ENCODE measurements around the gene C9orf40.

Gene C9orf40

DNA sequence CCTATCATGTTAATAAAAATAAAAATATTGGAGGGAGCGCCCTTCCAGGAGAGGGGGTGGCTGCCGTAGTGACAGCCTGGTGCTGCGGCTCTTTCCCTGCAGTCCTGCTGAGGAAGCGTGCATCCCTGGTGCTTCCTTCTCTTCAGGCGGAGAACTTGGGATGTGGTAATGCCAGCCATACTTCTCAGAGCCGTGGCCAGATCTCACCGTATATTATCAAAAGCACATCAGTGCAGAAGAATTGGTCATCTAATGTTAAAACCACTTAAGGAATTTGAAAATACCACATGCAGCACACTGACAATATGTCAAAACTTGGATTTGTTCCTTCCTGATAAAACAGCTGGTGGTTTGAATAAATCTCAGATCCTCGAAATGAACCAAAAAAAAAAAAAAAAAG lies 17.7 kb downstream of the C9orf40 start:
- DNase-seq, result no peak

GRCh38 chr9:74921737-74922136 lies 31.0 kb downstream of the C9orf40 start:
- no peak for DNase-seq

GRCh38 chr9:74920944-74921626 lies 31.6 kb downstream of the C9orf40 start:
- no peak for DNase-seq

DNA sequence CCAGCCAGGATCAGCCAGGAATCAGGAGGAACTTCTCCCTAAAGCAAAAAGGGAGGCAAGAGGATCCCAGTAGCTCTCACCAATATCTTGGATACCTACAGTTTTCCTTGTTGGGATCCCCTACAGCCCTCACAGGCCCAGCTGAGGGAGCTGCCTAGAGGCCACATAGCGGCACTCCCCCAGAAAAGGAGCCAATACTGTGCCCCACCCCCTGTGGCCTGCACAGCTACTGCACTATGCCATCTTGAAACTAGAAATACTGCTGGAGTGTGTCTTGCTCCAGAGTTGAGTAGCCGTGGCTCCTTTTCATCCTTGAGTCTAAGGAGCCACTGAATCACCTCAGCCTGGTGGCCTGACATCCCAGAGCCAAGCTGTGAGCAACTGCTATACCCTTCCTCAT lies 42.7 kb downstream of the C9orf40 start:
- DNase-seq, result no peak

DNA sequence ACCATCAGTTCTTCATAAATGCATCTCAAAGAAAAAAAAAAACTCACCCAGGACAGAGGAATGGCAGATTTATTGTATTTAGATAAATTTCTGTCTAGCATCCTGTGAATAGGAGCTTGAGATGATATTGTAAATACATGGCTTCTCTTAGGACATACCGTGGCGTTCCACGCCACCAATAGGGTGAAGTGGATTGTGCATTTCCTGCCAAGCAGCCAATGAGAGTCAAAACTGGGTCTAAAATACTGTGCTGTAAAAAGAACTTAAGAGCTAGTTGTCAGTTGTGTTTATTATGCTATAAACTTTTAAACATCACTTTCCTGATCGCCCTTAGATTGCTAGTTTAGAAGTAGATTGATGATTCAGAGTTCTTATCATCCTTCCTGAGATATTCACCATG lies 44.0 kb downstream of the C9orf40 start:
- no peak for DNase-seq

- no peak for DNase-seq
These were observed 45.6 kb downstream of the C9orf40 start for GRCh38 chr9:74907085-74907484.

GRCh38 chr9:74901001-74901400 lies 51.7 kb downstream of the C9orf40 start:
- DNase-seq, result no peak

Measured in GOT3 (cell line).